Measurements from ENCODE around the gene AGO1.
"Not testable (repeated sequence)": the region's sequence is repeated elsewhere in the genome, so short reads cannot be mapped to it uniquely, and the experiment has no call there.

The AGO1 gene

GRCh38 chr1:35959304-35959703 is 76.3 kb downstream of the AGO1 start:
- no peak for TF ChIP-seq Cebpa-rat (IDR thresholded peaks at IDR 0.05)
- Histone ChIP-seq H3K4me3 (no peak overlapping the region), H3K36me3 (peaks cover 17 to 68% (median 36%) of the 10 kb centered on the region in 11 experiments), H3K9ac (no peak overlapping the region), H4K20me1 (peaks cover 0 to 86% (median 16%) of the 10 kb centered on the region in 11 experiments; a peak in 13 of 22 replicates), H3K27me3 (no peaks in the 10 kb centered on the region), H3K4me2 (no peak overlapping the region), H3K4me1 (peaks cover 0 to 11% (median 0%) of the 10 kb centered on the region in 10 experiments; a peak in 5 of 20 replicates), H3K27ac (no peak overlapping the region), H3K9me3 (replicated peaks in 1 of 11) (peaks cover 0 to 7% (median 3%) of the 10 kb centered on the region in 11 experiments; a peak in 7 of 22 replicates)

GRCh38 chr1:35962952-35963351 is 79.9 kb downstream of the AGO1 start:
- H3K36me3 ChIP-seq, result peaks cover 11 to 60% (median 24%) of the 10 kb centered on the region in 11 experiments
- no peaks in the 10 kb centered on the region for H3K27me3 ChIP-seq
- H3K27ac ChIP-seq, result no peak overlapping the region
- H3K9me3 ChIP-seq (replicated peaks in 1 of 11), result peaks cover 0 to 8% (median 5%) of the 10 kb centered on the region in 11 experiments; a peak in 8 of 22 replicates
- no peak overlapping the region for H3K4me2 ChIP-seq
- TF ChIP-seq Cebpa-rat (IDR thresholded peaks at IDR 0.05), result no peak
- no peak overlapping the region for H3K9ac ChIP-seq
- peaks cover 0 to 84% (median 10%) of the 10 kb centered on the region in 11 experiments; a peak in 13 of 22 replicates for H4K20me1 ChIP-seq
- H3K4me3 ChIP-seq, result no peak overlapping the region
- no peaks in the 10 kb centered on the region for H3K4me1 ChIP-seq

GRCh38 chr1:35964277-35964676 is 81.3 kb downstream of the AGO1 start:
- H3K4me1 ChIP-seq, H3K27me3 ChIP-seq, H3K4me2 ChIP-seq, H3K4me3 ChIP-seq, H3K27ac ChIP-seq, H3K9ac ChIP-seq: not testable (repeated sequence)
- Histone ChIP-seq H4K20me1 (peaks cover 0 to 70% (median 1%) of the 10 kb centered on the region in 11 experiments; a peak in 10 of 22 replicates), H3K9me3 (replicated peaks in 1 of 11) (peaks cover 0 to 12% (median 5%) of the 10 kb centered on the region in 11 experiments; a peak in 9 of 22 replicates), H3K36me3 (peaks cover 20 to 68% (median 32%) of the 10 kb centered on the region in 11 experiments)

GRCh38 chr1:35968396-35968795 is 85.4 kb downstream of the AGO1 start:
- H3K9me3 ChIP-seq (replicated peaks in 1 of 11), result peaks cover 0 to 12% (median 5%) of the 10 kb centered on the region in 11 experiments; a peak in 9 of 22 replicates
- H3K27me3 ChIP-seq, result no peaks in the 10 kb centered on the region
- no peak overlapping the region for H3K4me2 ChIP-seq
- peaks cover 46 to 85% (median 66%) of the 10 kb centered on the region in 11 experiments for H3K36me3 ChIP-seq
- H4K20me1 ChIP-seq, result peaks cover 0 to 41% (median 0%) of the 10 kb centered on the region in 11 experiments; a peak in 9 of 22 replicates
- no peak for TF ChIP-seq Cebpa-rat (IDR thresholded peaks at IDR 0.05)
- no peak overlapping the region for H3K27ac ChIP-seq
- no peak overlapping the region for H3K4me3 ChIP-seq
- peaks cover 0 to 7% (median 0%) of the 10 kb centered on the region in 10 experiments; a peak in 1 of 20 replicates for H3K4me1 ChIP-seq
- no peak overlapping the region for H3K9ac ChIP-seq

- peaks cover 0 to 17% (median 0%) of the 10 kb centered on the region in 10 experiments; a peak in 2 of 20 replicates for H3K4me1 ChIP-seq
- no peak overlapping the region; a peak in 1 of 22 replicates for H3K4me2 ChIP-seq
- H3K27ac ChIP-seq, result no peak overlapping the region
- H3K4me3 ChIP-seq, result no peak overlapping the region
- H3K9ac ChIP-seq, result no peak overlapping the region
- no peaks in the 10 kb centered on the region for H3K27me3 ChIP-seq
- TF ChIP-seq Cebpa-rat (IDR thresholded peaks at IDR 0.05), result no peak
- peaks cover 61 to 91% (median 81%) of the 10 kb centered on the region in 11 experiments for H3K36me3 ChIP-seq
- H3K9me3 ChIP-seq (replicated peaks in 1 of 11), result peaks cover 0 to 8% (median 0%) of the 10 kb centered on the region in 11 experiments; a peak in 2 of 22 replicates
- peaks cover 0 to 9% (median 0%) of the 10 kb centered on the region in 11 experiments; a peak in 4 of 22 replicates for H4K20me1 ChIP-seq
Observed at GRCh38 chr1:35971601-35972000, 88.6 kb downstream of the AGO1 start.

GRCh38 chr1:35972631-35973030 is 89.6 kb downstream of the AGO1 start:
- H3K4me2 ChIP-seq; H4K20me1 ChIP-seq; H3K27ac ChIP-seq; H3K4me3 ChIP-seq; H3K9me3 ChIP-seq (replicated peaks in 1 of 11); H3K9ac ChIP-seq; H3K27me3 ChIP-seq: not testable (repeated sequence)
- peaks cover 60 to 93% (median 79%) of the 10 kb centered on the region in 11 experiments for H3K36me3 ChIP-seq
- H3K4me1 ChIP-seq, result peaks cover 0 to 17% (median 0%) of the 10 kb centered on the region in 10 experiments; a peak in 2 of 20 replicates

- Histone ChIP-seq H3K36me3 (peaks cover 48 to 94% (median 75%) of the 10 kb centered on the region in 11 experiments), H3K4me1 (peaks cover 0 to 10% (median 0%) of the 10 kb centered on the region in 10 experiments; a peak in 2 of 20 replicates), H3K4me3 (no peak overlapping the region), H3K27me3 (no peaks in the 10 kb centered on the region), H3K4me2 (no peak overlapping the region), H3K9me3 (replicated peaks in 1 of 11) (no peaks in the 10 kb centered on the region), H3K9ac (no peak overlapping the region), H3K27ac (no peak overlapping the region), H4K20me1 (no peaks in the 10 kb centered on the region; a peak in 2 of 22 replicates)
- no peak for TF ChIP-seq Cebpa-rat (IDR thresholded peaks at IDR 0.05)
Observed at GRCh38 chr1:35980090-35980489, 97.1 kb downstream of the AGO1 start.
